H1 (cell line): ENCODE measurements around the gene FAM161A. TPM values are rescaled to one million over a fixed set of nuclear protein-coding genes. Genes with fewer than 3 reads are reported as not detected.

Source experiments
- CTCF ChIA-PET: fragments of 300-600 bp; sonication (Branson Sonifier 250); formaldehyde crosslinking; loops from one replicate; lab custom pipeline; 2021; ENCODE audit not compliant: partially characterized antibody; lab: Charles Lee
- POLR2A ChIA-PET: fragments of 300-600 bp; sonication (Branson Sonifier 250); formaldehyde crosslinking; loops from one replicate; lab custom pipeline; 2021; ENCODE audit warnings: inconsistent platforms; ENCODE audit not compliant: partially characterized antibody; lab: Charles Lee
- DNase-seq, 2 experiments: peaks; one replicate each; pipeline versions ENCODE4 v3.0.0 to v3.0.0-alpha.2; 2010 to 2022; ENCODE audit warnings: low spot score in 2 of 2, low read depth in 1 of 2, mixed read lengths in 1 of 2
- FAIRE-seq: peaks from 2 replicates; lab custom pipeline; 2011; peaks lifted over from hg19 to GRCh38; lab: Jason Lieb, UNC
- H2AFZ ChIP-seq: 2 replicates; pipeline ENCODE4 v1.8.1; 2012; ENCODE audit warnings: low read length, inconsistent platforms
- H2AK5ac ChIP-seq: 2 replicates; pipeline ENCODE4 v1.6.1; 2013; ENCODE audit warnings: low read depth, low read length
- H2BK120ac ChIP-seq: replicated peaks from 2 replicates; pipeline ENCODE3; 2013; ENCODE audit warnings: low read depth, low read length, inconsistent platforms
- H2BK12ac ChIP-seq: 2 replicates; pipeline ENCODE4 v1.6.1; 2013; ENCODE audit warnings: low read depth, low read length
- H2BK15ac ChIP-seq: 2 replicates; pipeline ENCODE4 v1.6.1; 2013; ENCODE audit warnings: low read length
- H2BK20ac ChIP-seq: 2 replicates; pipeline ENCODE4 v1.6.1; 2013; ENCODE audit warnings: low read length
- H2BK5ac ChIP-seq: 2 replicates; pipeline ENCODE4 v1.6.1; 2013; ENCODE audit warnings: low read depth, low read length
- H3K14ac ChIP-seq: 2 replicates; pipeline ENCODE4 v1.6.1; 2013; ENCODE audit warnings: inconsistent platforms; ENCODE audit not compliant: insufficient read length
- H3K18ac ChIP-seq: 2 replicates; pipeline ENCODE4 v1.6.1; 2013; ENCODE audit warnings: low read length; ENCODE audit errors: extremely low read depth
- H3K23ac ChIP-seq: 2 replicates; pipeline ENCODE4 v1.6.1; 2013; ENCODE audit warnings: inconsistent platforms; ENCODE audit not compliant: insufficient read length
- H3K23me2 ChIP-seq: 2 replicates; pipeline ENCODE4 v1.6.1; 2013; ENCODE audit warnings: low read depth, low read length
- H3K27ac ChIP-seq: 2 replicates; pipeline ENCODE4 v1.6.1; 2011; ENCODE audit warnings: low read depth, low read length, inconsistent platforms
- H3K27me3 ChIP-seq, 4 experiments: replicated peaks in 1 of 4; 1 replicate in 1 of 4; 2 replicates in 3 of 4; pipeline versions ENCODE4 v1.6.1 to v1.8.1; 2011 to 2013; ENCODE audit warnings: low read length in 3 of 4, mild to moderate bottlenecking in 3 of 4, inconsistent platforms in 2 of 4, mixed read lengths in 2 of 4, moderate library complexity in 1 of 4; ENCODE audit not compliant: control insufficient read depth in 3 of 4, insufficient read depth in 3 of 4; ENCODE audit errors: extremely low read depth in 1 of 4
- H3K36me3 ChIP-seq, 4 experiments: 2 replicates each; pipeline versions ENCODE4 v1.6.1 to v1.8.1; 2011 to 2013; ENCODE audit warnings: mild to moderate bottlenecking in 4 of 4, low read length in 3 of 4, moderate library complexity in 2 of 4, control low read depth in 1 of 4, inconsistent platforms in 1 of 4; ENCODE audit not compliant: insufficient read depth in 4 of 4, control insufficient read depth in 2 of 4
- H3K4ac ChIP-seq: replicated peaks from 2 replicates; pipeline ENCODE3; 2013; ENCODE audit warnings: low read length, low read depth, mixed read lengths, inconsistent platforms; ENCODE audit not compliant: insufficient read length
- H3K4me1 ChIP-seq, 4 experiments: replicated peaks in 1 of 4; 1 replicate in 1 of 4; 2 replicates in 3 of 4; pipeline versions ENCODE4 v1.6.1 to v1.8.1; 2011 to 2013; ENCODE audit warnings: low read length in 3 of 4, inconsistent platforms in 2 of 4, mixed read lengths in 1 of 4; ENCODE audit not compliant: insufficient read depth in 4 of 4, control insufficient read depth in 3 of 4
- H3K4me2 ChIP-seq, 2 experiments: 2 replicates each; pipeline versions ENCODE4 v1.6.1 to v1.8.1; 2011 to 2013; ENCODE audit warnings: low read depth in 2 of 2, low read length in 2 of 2, control low read depth in 1 of 2, inconsistent platforms in 1 of 2, mild to moderate bottlenecking in 1 of 2; ENCODE audit not compliant: insufficient read depth in 1 of 2
- H3K4me3 ChIP-seq, 4 experiments: fragments of 200-600, 300-600 bp in 1 of 4; sonication (generic), shearing (Covaris generic), sonication (Bioruptor Twin) in 1 of 4; 2 replicates each; pipeline versions ENCODE4 v1.5.1 to v1.8.1; 2011 to 2016; ENCODE audit warnings: low read length in 4 of 4, low read depth in 3 of 4, control low read depth in 2 of 4, inconsistent platforms in 2 of 4, mild to moderate bottlenecking in 2 of 4, mixed read lengths in 1 of 4, moderate library complexity in 1 of 4; ENCODE audit not compliant: insufficient read depth in 2 of 4; ENCODE audit errors: extremely low read depth in 1 of 4
- H3K56ac ChIP-seq: replicated peaks from 2 replicates; pipeline ENCODE3; 2013; ENCODE audit warnings: low read depth, mild to moderate bottlenecking, mixed read lengths, low read length, inconsistent platforms; ENCODE audit not compliant: insufficient read length
- H3K79me1 ChIP-seq: 2 replicates; pipeline ENCODE4 v1.6.1; 2013; ENCODE audit warnings: low read depth, low read length, control low read depth
- H3K79me2 ChIP-seq, 2 experiments: 2 replicates each; pipeline versions ENCODE4 v1.6.1 to v1.8.1; 2012 to 2013; ENCODE audit warnings: low read length in 2 of 2, mild to moderate bottlenecking in 2 of 2, inconsistent platforms in 1 of 2; ENCODE audit not compliant: insufficient read depth in 2 of 2, control insufficient read depth in 1 of 2
- H3K9ac ChIP-seq, 4 experiments: replicated peaks in 1 of 4; 1 replicate in 1 of 4; 2 replicates in 3 of 4; pipeline versions ENCODE4 v1.6.1 to v1.8.1; 2011 to 2013; ENCODE audit warnings: low read depth in 3 of 4, low read length in 3 of 4, control low read depth in 2 of 4, mild to moderate bottlenecking in 2 of 4, moderate library complexity in 2 of 4, inconsistent platforms in 1 of 4; ENCODE audit errors: extremely low read depth in 1 of 4
- H3K9me3 ChIP-seq, 2 experiments: 2 replicates each; pipeline versions ENCODE4 v1.6.1 to v1.8.1; 2012 to 2013; ENCODE audit warnings: mild to moderate bottlenecking in 2 of 2, moderate library complexity in 2 of 2, control low read depth in 1 of 2, inconsistent platforms in 1 of 2, low read depth in 1 of 2, low read length in 1 of 2, mixed read lengths in 1 of 2; ENCODE audit not compliant: insufficient read depth in 2 of 2
- H4K20me1 ChIP-seq, 2 experiments: replicated peaks in 1 of 2; 2 replicates each; pipeline versions ENCODE3 to v1.8.1; 2011 to 2013; ENCODE audit warnings: inconsistent platforms in 2 of 2, low read length in 2 of 2, mild to moderate bottlenecking in 1 of 2; ENCODE audit not compliant: insufficient read depth in 2 of 2, control insufficient read depth in 1 of 2
- H4K5ac ChIP-seq: 2 replicates; pipeline ENCODE4 v1.6.1; 2013; ENCODE audit warnings: low read length, low read depth, mixed read lengths, inconsistent platforms; ENCODE audit not compliant: insufficient read length
- H4K8ac ChIP-seq: 2 replicates; pipeline ENCODE4 v1.8.0; 2013; ENCODE audit warnings: mild to moderate bottlenecking, moderate library complexity, low read length, inconsistent platforms; ENCODE audit not compliant: insufficient read depth; ENCODE audit errors: extremely low read depth
- H4K91ac ChIP-seq: replicated peaks from 2 replicates; pipeline ENCODE3; 2013; ENCODE audit warnings: low read length, mixed read lengths, inconsistent platforms; ENCODE audit not compliant: insufficient read length
- CHD2 ChIP-seq: IDR thresholded peaks from 2 replicates; pipeline ENCODE4 v1.6.1; 2012; ENCODE audit warnings: low read length, improper control_type of control experiment
- E2F6 ChIP-seq: IDR thresholded peaks from 2 replicates; pipeline ENCODE4 v1.6.1; 2012; ENCODE audit warnings: inconsistent platforms
- GABPA ChIP-seq: IDR thresholded peaks from 2 replicates; pipeline ENCODE4 v1.6.1; 2011; ENCODE audit warnings: mild to moderate bottlenecking, low read length, moderate library complexity, borderline replicate concordance; ENCODE audit not compliant: insufficient read depth
- MAX ChIP-seq: IDR thresholded peaks from 2 replicates; pipeline ENCODE4 v1.6.1; 2012; ENCODE audit warnings: inconsistent platforms
- POLR2A ChIP-seq, 2 experiments: IDR thresholded peaks; 1 replicate in 1 of 2; 2 replicates in 1 of 2; pipeline ENCODE4 v1.6.1; 2011; ENCODE audit warnings: low read depth in 2 of 2, low read length in 2 of 2, mild to moderate bottlenecking in 2 of 2; ENCODE audit errors: control extremely low read depth in 1 of 2
- POLR2AphosphoS5 ChIP-seq: IDR thresholded peaks from 2 replicates; pipeline ENCODE4 v1.6.1; 2011; ENCODE audit warnings: low read depth, low read length
- SUZ12 ChIP-seq: fragments of 200-600 bp; sonication (generic); IDR thresholded peaks from 2 replicates; pipeline ENCODE4 v1.6.1; 2012; ENCODE audit warnings: mild to moderate bottlenecking, inconsistent platforms, low read length, moderate library complexity, mixed read lengths
- TAF1 ChIP-seq: IDR thresholded peaks from 2 replicates; pipeline ENCODE4 v1.6.1; 2011; ENCODE audit warnings: mild to moderate bottlenecking, low read depth, low read length
- ZNF274 ChIP-seq: IDR thresholded peaks from 2 replicates; pipeline ENCODE4 v1.7.0; 2012; ENCODE audit warnings: low read length, borderline replicate concordance; ENCODE audit errors: extremely low read depth
- WGBS, 2 experiments: shearing (Covaris generic) in 1 of 2; methylation state at CpG; one replicate each; pipeline versions ENCODE4 v1.1.6 to v1.1.7; 2013 to 2015; ENCODE audit warnings: low lambda C conversion rate in 2 of 2, mixed read lengths in 2 of 2, inconsistent platforms in 1 of 2, low coverage in 1 of 2, missing lambda C conversion rate in 1 of 2; ENCODE audit not compliant: insufficient replicate concordance in 2 of 2, insufficient coverage in 1 of 2, insufficient read length in 1 of 2; ENCODE audit errors: extremely low coverage in 1 of 2, missing lambda C conversion rate in 1 of 2; 5-methylcytosine and 5-hydroxymethylcytosine counted together
- polyA plus RNA-seq, 7 experiments: library from polyadenylated mRNA; depleted of rRNA in 3 of 7; stranded (reverse) in 5 of 7; unstranded in 2 of 7; fragments of >200 nt in 5 of 7; fragments of 200-250 nt in 2 of 7; gene quantifications; 1 replicate in 5 of 7; 2 replicates in 1 of 7; 4 replicates in 1 of 7; pipeline versions ENCODE4 v1.2.1 to v1.2.3, GENCODE V29; 2011 to 2013; ENCODE audit warnings: missing spikeins in 2 of 7, mixed read lengths in 2 of 7
- total RNA-seq: library from RNA; stranded (reverse); fragmentation: NEBNext Ultra II Directional; extraction: Animal tissue kit (Norgen Biotek cat#: 25700); gene quantifications from 2 replicates; pipeline ENCODE4 v1.2.1, GENCODE V29; 2021

The FAM161A gene
- total and polyA plus RNA-seq, 2 of the 8 experiments (the other 6 are each of a cell fraction or from before 2014, with no cell fraction given), result 1.6 to 9.7 TPM

DNA sequence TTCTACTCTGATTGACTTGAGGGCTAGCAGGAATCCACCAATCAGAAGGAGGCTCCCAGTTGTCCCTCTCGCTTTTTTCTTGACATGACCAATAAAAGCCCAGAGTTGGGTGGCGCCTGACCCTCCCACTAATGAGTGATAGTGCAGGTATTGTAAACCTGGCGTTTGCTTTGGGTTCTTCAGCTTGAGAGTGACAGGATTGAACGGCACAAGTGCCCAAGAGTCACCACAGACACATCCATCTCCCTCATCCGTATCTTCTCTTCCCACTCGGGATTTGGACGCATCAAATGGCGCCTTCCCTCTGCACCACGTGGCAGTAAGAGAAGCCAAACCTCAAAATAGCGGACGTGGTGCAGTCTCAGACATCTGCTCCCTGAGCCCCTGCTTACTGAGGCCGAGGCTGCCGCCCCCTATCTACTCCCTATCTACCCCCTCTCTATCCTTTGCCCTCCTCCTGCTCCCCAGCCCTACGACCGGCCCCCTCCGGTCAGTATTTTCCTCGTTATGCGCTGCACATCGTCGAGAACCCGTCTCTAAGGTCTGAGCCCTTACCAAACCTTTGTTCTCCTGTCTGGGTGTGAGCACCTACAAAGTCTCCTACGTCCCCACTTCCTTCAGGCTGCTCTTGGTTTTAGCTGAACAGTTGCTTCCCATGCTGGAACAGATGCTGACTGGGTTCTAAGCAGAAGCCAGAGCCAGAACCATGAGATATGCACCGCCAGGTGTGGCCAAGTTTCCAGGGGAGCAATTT is 881 bp upstream of the FAM161A start:
- Histone ChIP-seq H3K23me2 (peaks cover 16% of the 10 kb centered on the region), H3K4me3 (peak overlapping the region; percentile 55 to 92 (median 90)), H3K79me1 (no peaks in the 10 kb centered on the region), H3K4me1 (peaks cover 0 to 3% (median 1%) of the 10 kb centered on the region in 4 experiments; a peak in 2 of 7 replicates), H3K9ac (peak overlapping the region in 3 of 4 experiments; percentile 73 to 86 (median 76); a peak in 6 of 7 replicates), H3K9me3 (no peaks in the 10 kb centered on the region), H4K5ac (peak overlapping the region; percentile 69), H3K27ac (peak overlapping the region; percentile 48; the same call in 1 of the 2 replicates), H3K27me3 (no peaks in the 10 kb centered on the region), H2BK5ac (peak overlapping the region; percentile 94), H2BK120ac (peak overlapping the region; percentile 44), H4K20me1 (no peaks in the 10 kb centered on the region), H2AK5ac (no peak overlapping the region), H4K8ac (peak overlapping the region; percentile 74; the same call in 1 of the 2 replicates), H3K14ac (no peak overlapping the region), H2BK15ac (peak overlapping the region; percentile 85), H3K18ac (peak overlapping the region; percentile 88), H2BK20ac (no peak overlapping the region), H3K23ac (no peak overlapping the region), H4K91ac (peak overlapping the region; percentile 75), H3K56ac (no peak overlapping the region), H3K4me2 (peak overlapping the region; percentile 95 to 97), H2AFZ (peak overlapping the region; percentile 93), H3K79me2 (no peaks in the 10 kb centered on the region), H3K36me3 (no peaks in the 10 kb centered on the region), H3K4ac (no peak overlapping the region), H2BK12ac (peak overlapping the region; percentile 60; the same call in 1 of the 2 replicates)
- ChIA-PET POLR2A (interaction anchor here (0.6 to 3.5 kb wide), 6 partner anchors 9 to 410 kb away, joined by 3 to 14 read pairs (median 4); no protein-coding TSS in a partner anchor), CTCF (interaction anchor here (0.8 kb wide), 1 partner anchor 14 kb away, joined by 3 read pairs; no protein-coding TSS in a partner anchor)
- FAIRE-seq (peak; percentile 52), DNase-seq (peak; percentile 87 to 91)
- 3% methylated on average over 23 of the region's 23 CpGs; no CpG with 5 or more reads in 1 of the 2 experiments for WGBS, 2 experiments
- TF ChIP-seq SUZ12, result no peak
- TF ChIP-seq GABPA, result no peak
- peak; percentile 30; the same call in 1 of the 2 replicates for TF ChIP-seq TAF1
- TF ChIP-seq MAX, result peak; percentile 92
- no peak for TF ChIP-seq ZNF274
- TF ChIP-seq CHD2, result peak; percentile 75
- TF ChIP-seq POLR2AphosphoS5, result peak; percentile 29
- peak; percentile 75; the same call in 1 of the 2 replicates for TF ChIP-seq E2F6
- TF ChIP-seq POLR2A (IDR thresholded peaks at IDR 0.05; ENCODE audit: control extremely low read depth in 1 of 2, low read depth in 2 of 2, low read length in 2 of 2), result peak in 1 of 2 experiments; percentile 60; a peak in 2 of 3 replicates
